GM18907 (cell line): ENCODE results near the gene MIS18BP1.
"Not testable (repeated sequence)": the region's sequence is repeated elsewhere in the genome, so short reads cannot be mapped to it uniquely, and the experiment has no call there.

Experiments used
- ATAC-seq: cut with Tn5 transposase; IDR thresholded peaks from one replicate; pipeline ENCODE4 v1.9.1; 2021; ENCODE audit warnings: mild to moderate bottlenecking, moderate library complexity; ENCODE audit not compliant: unreplicated experiment

MIS18BP1 gene

GRCh38 chr14:45246691-45247090 is 6.3 kb downstream of the MIS18BP1 start:
- peak; percentile 35 for ATAC-seq

GRCh38 chr14:45246151-45246550 is 6.9 kb downstream of the MIS18BP1 start:
- ATAC-seq, result no peak

- ATAC-seq, result no peak
Observed at GRCh38 chr14:45242706-45243105, 10.3 kb downstream of the MIS18BP1 start.

GRCh38 chr14:45238988-45239387 is 14.0 kb downstream of the MIS18BP1 start:
- ATAC-seq, result no peak

- no peak for ATAC-seq
Observed at GRCh38 chr14:45227566-45227965, 25.4 kb downstream of the MIS18BP1 start.

GRCh38 chr14:45222485-45223262 is 30.3 kb downstream of the MIS18BP1 start:
- peak; percentile 63 for ATAC-seq

GRCh38 chr14:45214341-45214740 is 38.7 kb downstream of the MIS18BP1 start:
- ATAC-seq, result not testable (repeated sequence)

- not testable (repeated sequence) for ATAC-seq
Observed at GRCh38 chr14:45213716-45214115, 39.3 kb downstream of the MIS18BP1 start.

GRCh38 chr14:45212231-45212630 is 40.8 kb downstream of the MIS18BP1 start:
- ATAC-seq, result no peak

GRCh38 chr14:45211295-45211694 is 41.7 kb downstream of the MIS18BP1 start:
- ATAC-seq, result no peak

- ATAC-seq, result no peak
Observed at GRCh38 chr14:45210159-45210558, 42.8 kb downstream of the MIS18BP1 start.

- ATAC-seq, result no peak
Observed at GRCh38 chr14:45204241-45204640, 48.8 kb downstream of the MIS18BP1 start.

GRCh38 chr14:45201905-45202304 is 51.1 kb downstream of the MIS18BP1 start:
- peak; percentile 82 for ATAC-seq

GRCh38 chr14:45199230-45199629 is 53.8 kb downstream of the MIS18BP1 start:
- ATAC-seq, result no peak

GRCh38 chr14:45198551-45198950 is 54.5 kb downstream of the MIS18BP1 start:
- no peak for ATAC-seq

GRCh38 chr14:45194964-45195363 is 58.0 kb downstream of the MIS18BP1 start:
- no peak for ATAC-seq

GRCh38 chr14:45185100-45185814 is 67.7 kb downstream of the MIS18BP1 start:
- no peak for ATAC-seq

GRCh38 chr14:45181806-45182205 is 71.2 kb downstream of the MIS18BP1 start:
- ATAC-seq, result no peak

- ATAC-seq, result no peak
Observed at GRCh38 chr14:45181329-45181728, 71.7 kb downstream of the MIS18BP1 start.

GRCh38 chr14:45177076-45177475 is 75.9 kb downstream of the MIS18BP1 start:
- no peak for ATAC-seq

- no peak for ATAC-seq
Observed at GRCh38 chr14:45169906-45170305, 83.1 kb downstream of the MIS18BP1 start.

GRCh38 chr14:45156067-45156466 is 96.9 kb downstream of the MIS18BP1 start:
- ATAC-seq, result peak; percentile 73
